Aorta (tissue), 5 donors: ENCODE data around the gene CCDC190. TPM values are rescaled to one million over a fixed set of nuclear protein-coding genes. Genes with fewer than 3 reads are reported as not detected.
"Not testable (repeated sequence)": the region's sequence is repeated elsewhere in the genome, so short reads cannot be mapped to it uniquely, and the experiment has no call there.

Experiments
- ATAC-seq: fragments of 200-7000 bp; cut with Tn5 transposase; one replicate; pipeline ENCODE4 v1.9.1; 2022; ENCODE audit warnings: moderate library complexity; ENCODE audit not compliant: low FRiP score
- DNase-seq, 2 donors: peaks; one replicate each; pipeline ENCODE4 v3.0.0-alpha.2; 2020
- H3K27ac ChIP-seq, 2 donors: one replicate each; pipeline ENCODE4 v1.5.1; 2013; ENCODE audit warnings: low read length in 2 of 2, mild to moderate bottlenecking in 2 of 2, moderate library complexity in 2 of 2, control low read depth in 1 of 2, inconsistent platforms in 1 of 2, low read depth in 1 of 2
- H3K27me3 ChIP-seq, 2 donors: one replicate each; pipeline ENCODE4 v1.6.1; 2013; ENCODE audit warnings: control low read depth in 1 of 2, low read length in 1 of 2, mild to moderate bottlenecking in 1 of 2, moderate library complexity in 1 of 2; ENCODE audit not compliant: insufficient read depth in 2 of 2, control insufficient read depth in 1 of 2
- H3K36me3 ChIP-seq, 2 donors: one replicate each; pipeline ENCODE4 v1.6.1; 2013; ENCODE audit warnings: control low read depth in 1 of 2, low read length in 1 of 2, mild to moderate bottlenecking in 1 of 2; ENCODE audit not compliant: insufficient read depth in 2 of 2, control insufficient read depth in 1 of 2
- H3K4me1 ChIP-seq, 2 donors: one replicate each; pipeline ENCODE4 v1.6.1; 2013; ENCODE audit warnings: low read length in 2 of 2, control low read depth in 1 of 2, mild to moderate bottlenecking in 1 of 2, moderate library complexity in 1 of 2; ENCODE audit not compliant: insufficient read depth in 2 of 2, control insufficient read depth in 1 of 2
- H3K4me3 ChIP-seq, 2 donors: one replicate each; pipeline ENCODE4 v1.5.1; 2013; ENCODE audit warnings: low read length in 2 of 2, control low read depth in 1 of 2, mild to moderate bottlenecking in 1 of 2
- H3K9me3 ChIP-seq: one replicate; pipeline ENCODE4 v1.6.1; 2013; ENCODE audit warnings: mild to moderate bottlenecking, low read length; ENCODE audit not compliant: control insufficient read depth
- WGBS, 2 donors: extraction: QIAGEN DNeasy Blood & Tissue Kit; methylation state at CpG; one replicate each; pipeline ENCODE4 v1.1.7; 2013; 5-methylcytosine and 5-hydroxymethylcytosine counted together
- intact Hi-C, 2 donors: fragments of 100-400 bp; cut with DNase I; formaldehyde crosslinking; loops; one replicate each; pipeline versions ENCODE4 v1.14.2 to v1.15.0; 2022
- polyA plus RNA-seq, 2 donors: library from polyadenylated mRNA; stranded (reverse); fragments of 200-250 nt; gene quantifications; one replicate each; pipeline ENCODE4 v1.2.3, GENCODE V29; 2013
- total RNA-seq, 2 donors: library from RNA; stranded (reverse); fragmentation: NEBNext Ultra II Directional; extraction: Animal tissue kit (Norgen Biotek cat#: 25700); gene quantifications; one replicate each; pipeline ENCODE4 v1.2.1, GENCODE V29; 2021
- donor health status: healthy with polysubstance abuse.
- donor health status: Bipolar disorder and iron deficiency.
- donor health status: DM: no; HTN: no; CAD: no.
- donor health status: DM: no; HTN: no; CAD: no.
- donor health status: DM: yes; HTN: yes; CAD: no.

The CCDC190 gene
- total and polyA plus RNA-seq, 4 donors: 1.0 to 4.1 (median 1.9) TPM

DNA sequence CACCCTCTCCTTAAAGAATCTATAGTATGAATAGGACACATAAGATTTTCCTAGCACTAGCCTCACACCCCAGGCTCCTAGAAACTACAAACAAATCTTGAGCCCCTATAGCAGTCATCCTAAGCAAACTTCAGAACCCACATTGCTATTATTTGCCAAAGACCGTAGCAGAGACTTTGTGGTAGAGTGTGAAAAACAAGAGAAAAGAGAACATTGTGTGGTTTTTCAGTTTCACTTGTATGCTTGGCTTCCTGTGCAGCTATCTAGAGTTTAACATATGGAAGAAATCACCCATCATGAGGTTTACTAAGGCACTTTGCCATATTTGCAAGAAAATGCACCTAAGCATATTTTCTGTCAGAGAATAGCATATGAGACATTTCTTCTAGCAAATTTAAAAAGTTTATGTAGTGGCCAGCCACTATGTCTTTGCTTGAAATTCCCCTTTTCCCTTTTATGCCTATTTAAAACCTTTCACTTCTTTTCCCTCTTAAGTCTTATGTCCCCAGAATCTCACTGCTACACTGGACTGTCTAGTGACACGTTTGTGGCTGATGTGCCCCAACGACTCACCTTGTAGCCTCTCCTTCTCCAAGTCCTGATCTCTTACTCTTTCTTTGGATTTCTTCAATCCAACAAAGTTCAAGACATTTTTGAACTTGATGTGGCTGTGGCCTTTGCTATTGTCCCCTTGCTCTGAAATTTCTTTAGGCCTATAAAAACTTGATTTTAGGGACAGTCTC lies 25.6 kb downstream of the CCDC190 start:
- intact Hi-C loops: no loop called here
- 61 to 64% methylated on average over 3 of the region's 3 CpGs for WGBS, 2 donors
- H3K27ac ChIP-seq: no peak overlapping the region
- no peaks in the 10 kb centered on the region for H3K27me3 ChIP-seq
- peaks cover 4% of the 10 kb centered on the region for H3K9me3 ChIP-seq
- no peak overlapping the region for H3K4me3 ChIP-seq
- no peaks in the 10 kb centered on the region for H3K4me1 ChIP-seq
- ATAC-seq: no peak
- no peak for DNase-seq
- no peaks in the 10 kb centered on the region for H3K36me3 ChIP-seq

DNA sequence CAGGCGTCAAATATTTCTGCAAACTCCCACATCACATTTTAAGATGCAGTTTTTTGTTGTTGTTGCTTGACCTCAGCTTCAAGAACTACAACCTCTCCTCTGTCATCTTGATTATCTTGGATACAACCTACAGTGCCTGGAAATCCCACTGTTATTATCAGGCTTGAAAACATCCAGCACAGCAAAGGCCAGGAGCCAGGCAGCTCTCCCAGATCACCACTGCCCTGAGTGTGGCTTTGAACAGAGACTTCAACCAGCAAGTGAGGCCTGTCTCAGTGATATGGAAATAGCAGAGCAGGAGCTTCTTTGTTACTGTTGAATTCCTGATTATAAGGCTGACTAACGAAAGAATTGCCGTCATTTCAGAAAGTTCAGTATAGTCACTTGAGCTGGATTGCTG lies 28.5 kb downstream of the CCDC190 start:
- no peaks in the 10 kb centered on the region for H3K9me3 ChIP-seq
- H3K27ac ChIP-seq: no peak overlapping the region
- DNase-seq (no peak), ATAC-seq (no peak)
- intact Hi-C loops: no loop called here
- H3K36me3 ChIP-seq: no peaks in the 10 kb centered on the region
- no peaks in the 10 kb centered on the region for H3K4me1 ChIP-seq
- H3K4me3 ChIP-seq: no peak overlapping the region
- 51 to 93% methylated on average over 3 of the region's 3 CpGs for WGBS, 2 donors
- no peaks in the 10 kb centered on the region for H3K27me3 ChIP-seq

DNA sequence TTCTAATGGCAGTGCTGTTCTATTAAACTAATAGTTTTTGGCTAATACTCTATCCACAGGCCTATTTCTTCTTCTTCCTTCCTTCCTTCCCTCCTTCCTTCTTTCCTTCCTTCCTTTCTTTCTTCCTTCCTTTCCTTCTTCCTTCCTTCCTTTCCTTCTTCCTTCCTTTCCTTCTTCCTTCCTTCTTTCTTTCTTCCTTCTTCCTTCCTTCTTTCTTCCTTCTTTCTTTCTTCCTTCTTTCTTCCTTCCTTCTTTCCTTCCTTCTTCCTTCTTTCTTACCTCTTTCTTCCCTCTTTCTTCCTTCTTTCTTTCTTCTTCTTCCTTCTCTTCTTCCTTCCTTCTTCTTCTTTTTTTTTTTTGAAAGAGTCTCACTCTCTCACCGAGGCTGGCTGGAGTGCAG lies 31.7 kb downstream of the CCDC190 start:
- H3K36me3 ChIP-seq: no peaks in the 10 kb centered on the region
- no peaks in the 10 kb centered on the region for H3K27me3 ChIP-seq
- no peaks in the 10 kb centered on the region for H3K9me3 ChIP-seq
- no peak overlapping the region for H3K4me3 ChIP-seq
- 94 to 99% methylated on average over 1 of the region's 1 CpG for WGBS, 2 donors
- DNase-seq (no peak), ATAC-seq (no peak)
- no peak overlapping the region for H3K27ac ChIP-seq
- intact Hi-C loops: no loop called here
- H3K4me1 ChIP-seq: no peaks in the 10 kb centered on the region

DNA sequence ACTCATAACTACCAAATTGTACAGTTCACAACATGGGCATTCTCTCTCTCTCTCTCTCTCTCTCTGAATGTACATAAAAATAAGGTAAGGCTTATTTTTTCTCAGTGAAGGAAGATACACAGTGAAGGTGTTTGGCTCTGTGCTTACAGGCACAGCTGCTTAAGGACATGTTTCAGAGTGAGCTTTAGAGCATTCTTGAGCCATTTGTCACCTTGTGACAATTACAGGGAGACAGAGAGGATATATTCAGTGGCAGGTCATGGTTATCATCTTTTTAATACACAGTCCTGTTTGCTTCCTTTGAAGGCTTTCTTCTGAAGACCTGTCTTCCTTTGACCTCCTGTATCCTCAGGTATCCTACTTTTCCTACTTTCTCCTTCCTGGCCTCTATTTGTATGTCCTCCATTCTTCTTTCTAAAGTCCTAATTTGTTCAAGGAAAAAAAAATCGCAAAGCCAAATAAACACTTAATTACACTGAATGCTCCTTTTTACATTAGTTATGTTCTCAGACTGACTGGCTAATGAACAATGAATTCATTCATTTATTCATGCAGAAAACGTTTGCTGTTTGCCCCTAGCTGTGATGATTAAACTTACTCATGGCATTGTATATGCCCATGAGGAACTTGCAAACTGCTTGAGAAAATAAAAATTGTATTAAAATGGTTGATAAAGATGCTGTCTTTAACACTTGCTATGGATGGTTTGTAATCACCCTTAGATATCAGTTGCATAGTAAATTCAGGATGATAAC lies 37.0 kb downstream of the CCDC190 start:
- H3K27ac ChIP-seq: no peak overlapping the region
- ATAC-seq (no peak), DNase-seq (no peak)
- no peak overlapping the region for H3K4me3 ChIP-seq
- 66 to 69% methylated on average over 2 of the region's 2 CpGs for WGBS, 2 donors
- H3K9me3 ChIP-seq: no peaks in the 10 kb centered on the region
- no peaks in the 10 kb centered on the region for H3K4me1 ChIP-seq
- no peaks in the 10 kb centered on the region for H3K27me3 ChIP-seq
- H3K36me3 ChIP-seq: no peaks in the 10 kb centered on the region
- intact Hi-C loops: no loop called here

DNA sequence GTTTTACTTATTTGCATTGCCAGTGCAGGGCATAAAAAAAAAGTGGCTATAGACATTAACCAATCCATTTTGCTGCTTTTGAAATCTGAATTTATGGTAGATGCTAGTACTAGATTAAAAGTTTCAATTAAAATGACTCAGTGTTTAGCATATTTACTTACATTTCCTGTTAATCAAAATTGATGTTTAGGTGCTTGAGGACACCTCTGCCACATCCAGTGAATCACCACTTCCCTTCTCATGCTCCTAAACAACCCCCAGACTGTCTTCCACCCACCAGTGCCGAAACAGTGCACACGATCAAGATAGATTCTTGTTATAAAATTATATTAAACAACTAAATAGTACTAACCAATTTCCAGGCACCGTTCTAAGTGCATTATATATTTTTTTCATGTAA lies 37.7 kb downstream of the CCDC190 start:
- Histone ChIP-seq H3K36me3 (no peaks in the 10 kb centered on the region), H3K27me3 (no peaks in the 10 kb centered on the region), H3K9me3 (no peaks in the 10 kb centered on the region), H3K27ac (no peak overlapping the region), H3K4me1 (no peaks in the 10 kb centered on the region), H3K4me3 (no peak overlapping the region)
- intact Hi-C loops: no loop called here
- 91 to 93% methylated on average over 3 of the region's 3 CpGs for WGBS, 2 donors
- ATAC-seq (no peak), DNase-seq (no peak)

DNA sequence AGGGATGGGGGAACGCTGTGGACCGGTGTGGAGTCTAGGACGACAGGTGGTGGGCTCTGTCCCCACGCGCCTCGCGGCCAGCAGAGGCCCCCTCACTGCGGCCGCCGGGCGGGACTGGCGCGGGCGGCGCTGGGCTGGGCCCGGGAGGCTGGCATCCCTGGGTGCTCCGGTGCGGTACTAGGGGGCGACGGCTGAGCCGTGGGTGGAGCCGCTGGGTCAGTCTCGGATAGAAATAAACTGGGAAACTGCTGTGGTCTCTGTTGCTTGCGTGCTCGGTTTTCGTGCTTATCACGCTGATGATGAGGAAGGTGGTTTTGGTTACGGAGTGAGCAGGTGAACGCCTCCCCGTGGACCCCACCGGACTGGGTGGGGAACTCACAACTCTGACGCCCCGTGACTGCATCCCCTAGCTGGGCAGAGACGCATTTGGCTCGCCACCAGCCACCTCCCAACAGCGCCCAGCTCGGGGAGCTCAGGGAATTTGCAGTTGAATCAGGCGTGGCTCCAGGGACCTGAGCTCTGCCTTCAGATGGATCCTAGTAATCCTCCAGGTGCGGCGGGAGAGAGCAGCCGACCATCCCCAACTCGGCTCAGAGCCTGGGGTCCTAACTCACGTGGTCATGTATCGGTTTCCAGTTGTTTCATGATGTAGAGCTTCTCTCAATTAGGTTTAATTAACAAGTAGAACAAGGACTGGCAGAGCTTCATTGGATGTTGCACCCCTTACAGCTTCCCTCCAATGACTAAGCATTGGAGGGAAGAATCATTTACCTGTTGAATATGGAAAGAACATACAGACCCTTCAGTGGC lies 38.4 kb downstream of the CCDC190 start:
- ATAC-seq (no peak), DNase-seq (peak; percentile 47 to 76)
- Histone ChIP-seq H3K9me3 (no peaks in the 10 kb centered on the region), H3K27ac (no peak overlapping the region), H3K27me3 (no peaks in the 10 kb centered on the region), H3K4me3 (peak overlapping the region; percentile 12 to 28), H3K4me1 (no peaks in the 10 kb centered on the region), H3K36me3 (no peaks in the 10 kb centered on the region)
- intact Hi-C loops: no loop called here
- WGBS, 2 donors: 4% methylated on average over 44 of the region's 44 CpGs

DNA sequence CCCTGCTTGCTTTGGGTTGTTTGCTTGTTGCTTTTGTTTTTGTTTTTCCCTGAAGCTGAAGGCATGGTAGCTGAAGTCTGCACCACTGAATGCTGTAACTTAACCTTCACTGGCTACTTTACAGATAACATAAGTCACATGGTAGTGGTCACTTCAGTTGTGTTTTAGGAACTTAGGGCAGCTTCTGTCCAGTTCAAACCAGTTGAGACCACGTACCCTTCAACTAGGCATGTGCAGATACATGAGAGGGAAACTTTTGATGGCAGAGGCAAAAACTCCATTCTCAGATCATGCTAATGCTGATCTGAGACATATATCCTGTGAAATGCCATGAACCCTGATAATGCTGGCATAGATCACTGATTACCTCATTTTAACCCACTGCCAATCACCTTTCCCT lies 42.3 kb downstream of the CCDC190 start:
- ATAC-seq, H3K27me3 ChIP-seq, intact Hi-C loops, H3K36me3 ChIP-seq, H3K4me3 ChIP-seq, H3K9me3 ChIP-seq, DNase-seq, H3K4me1 ChIP-seq, H3K27ac ChIP-seq: not testable (repeated sequence)
- 97% methylated on average over 1 of the region's 1 CpG for WGBS, 2 donors

DNA sequence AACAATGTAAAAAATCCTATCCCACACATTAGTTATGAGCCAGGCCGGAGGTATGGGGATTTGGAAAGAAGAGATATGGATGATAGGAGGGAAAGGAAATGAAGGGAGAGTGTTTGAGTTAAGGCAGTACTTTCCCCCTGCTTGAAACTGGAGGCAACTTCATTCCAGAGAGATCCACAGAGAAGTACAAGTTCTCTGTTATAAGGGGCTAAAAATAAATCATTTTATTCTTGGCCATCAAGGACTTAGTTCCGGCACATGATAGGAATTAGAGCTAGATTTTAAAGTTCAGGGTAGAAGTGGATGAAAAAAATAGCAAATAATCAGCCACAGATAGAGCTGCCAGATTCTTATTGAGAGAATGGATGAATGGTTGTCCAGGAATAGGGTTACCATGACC lies 42.8 kb downstream of the CCDC190 start:
- ATAC-seq, H3K36me3 ChIP-seq, H3K4me3 ChIP-seq, H3K4me1 ChIP-seq, H3K27ac ChIP-seq, DNase-seq, H3K27me3 ChIP-seq, intact Hi-C loops, H3K9me3 ChIP-seq: not testable (repeated sequence)
- WGBS, 2 donors: 38 to 51% methylated on average over 2 of the region's 2 CpGs
